Transverse colon (tissue), 4 donors: ENCODE results near the gene UNC45A. TPM values are rescaled to one million over a fixed set of nuclear protein-coding genes. Genes with fewer than 3 reads are reported as not detected.

Experiments used
- DNase-seq: peaks from one replicate; pipeline ENCODE4 v3.0.0-alpha.2; 2019
- H3K27ac ChIP-seq, 4 donors: fragments of 200-600 bp; sonication (generic); 2 replicates each; pipeline ENCODE4 v1.5.1; 2016 to 2018; ENCODE audit warnings: inconsistent platforms in 4 of 4
- H3K27me3 ChIP-seq: fragments of 200-600 bp; sonication (generic); 2 replicates; pipeline ENCODE4 v1.5.1; 2017; ENCODE audit warnings: inconsistent platforms
- H3K36me3 ChIP-seq, 4 donors: fragments of 200-600 bp; sonication (generic); 2 replicates each; pipeline ENCODE4 v1.5.1; 2017 to 2019; ENCODE audit warnings: inconsistent platforms in 4 of 4
- H3K4me1 ChIP-seq, 4 donors: fragments of 200-600 bp; sonication (generic); 2 replicates each; pipeline ENCODE4 v1.5.1; 2017 to 2020; ENCODE audit warnings: inconsistent platforms in 4 of 4
- H3K4me3 ChIP-seq, 4 donors: fragments of 200-600 bp; sonication (generic); 1 replicate in 1 of 4; 2 replicates in 3 of 4; pipeline versions ENCODE4 v1.5.1 to v1.6.1; 2017 to 2019; ENCODE audit warnings: inconsistent platforms in 4 of 4
- H3K9me3 ChIP-seq, 2 donors: fragments of 200-600 bp; sonication (generic); 2 replicates each; pipeline ENCODE4 v1.5.1; 2017 to 2019; ENCODE audit warnings: inconsistent platforms in 2 of 2
- CTCF ChIP-seq, 5 experiments: fragments of 200-600 bp in 3 of 5; fragments of 450-650 bp in 2 of 5; sonication (generic) in 3 of 5; IDR thresholded peaks; 1 replicate in 2 of 5; 2 replicates in 3 of 5; pipeline ENCODE4 v1.5.1; 2016 to 2017; ENCODE audit warnings: antibody characterized with exemption in 5 of 5, inconsistent platforms in 3 of 5, mild to moderate bottlenecking in 2 of 5, moderate library complexity in 1 of 5
- EP300 ChIP-seq: sonication (generic); formaldehyde crosslinking; IDR thresholded peaks from one replicate; pipeline ENCODE4 v1.6.1; 2017; ENCODE audit warnings: antibody characterized with exemption, low read depth
- POLR2A ChIP-seq: fragments of 450-650 bp; IDR thresholded peaks from one replicate; pipeline ENCODE4 v1.6.1; 2016; ENCODE audit warnings: antibody characterized with exemption, mild to moderate bottlenecking, moderate library complexity
- POLR2AphosphoS5 ChIP-seq, 3 donors: sonication (generic); formaldehyde crosslinking; IDR thresholded peaks; one replicate each; pipeline ENCODE4 v1.6.1; 2016; ENCODE audit warnings: antibody characterized with exemption in 3 of 3
- WGBS, 2 donors: methylation state at CpG; one replicate each; pipeline ENCODE4 v1.1.5; 2018; ENCODE audit warnings: low coverage in 1 of 2; 5-methylcytosine and 5-hydroxymethylcytosine counted together
- in situ Hi-C, 4 donors: fragments of 200-750 bp; cut with MboI; loops; one replicate each; pipeline versions ENCODE4 v1.15.0 to v1.15.1; 2017; ENCODE audit warnings: low sequenced_read_pairs in 3 of 4, low pct_ligation_motif_present in 1 of 4, low pct_unique_long_range_greater_than_20kb in 1 of 4
- intact Hi-C: fragments of 100-400 bp; cut with DNase I; formaldehyde crosslinking; loops from one replicate; pipeline ENCODE4 v1.15.1; 2023; ENCODE audit warnings: low total_unique reads
- total RNA-seq, 4 donors: library from RNA; depleted of rRNA; stranded (reverse); fragments of >200 nt; gene quantifications; one replicate each; pipeline ENCODE4 v1.1.0, GENCODE V29; 2016

Gene UNC45A
- total RNA-seq, 4 donors from 2014 or later, result 34.4 to 142 (median 52.9) TPM

GRCh38 chr15:90941038-90941437, 6.0 kb downstream of the UNC45A start:
- peaks cover 3 to 10% (median 7%) of the 10 kb centered on the region in 4 donors for H3K4me1 ChIP-seq
- TF ChIP-seq CTCF (IDR thresholded peaks at IDR 0.05) (no peak), POLR2A (no peak), EP300 (no peak), POLR2AphosphoS5 (IDR thresholded peaks at IDR 0.05) (no peak)
- intact Hi-C loops (no loop called here), in situ Hi-C loops (no loop called here)
- H3K9me3 ChIP-seq, result no peaks in the 10 kb centered on the region
- H3K27ac ChIP-seq, result no peak overlapping the region
- H3K4me3 ChIP-seq, result no peak overlapping the region
- H3K36me3 ChIP-seq, result peaks cover 0 to 58% (median 30%) of the 10 kb centered on the region in 4 donors
- DNase-seq, result no peak
- 98% methylated on average over 4 of the region's 4 CpGs; no CpG with 5 or more reads in 1 of the 2 donors for WGBS, 2 donors
- no peaks in the 10 kb centered on the region for H3K27me3 ChIP-seq

DNA sequence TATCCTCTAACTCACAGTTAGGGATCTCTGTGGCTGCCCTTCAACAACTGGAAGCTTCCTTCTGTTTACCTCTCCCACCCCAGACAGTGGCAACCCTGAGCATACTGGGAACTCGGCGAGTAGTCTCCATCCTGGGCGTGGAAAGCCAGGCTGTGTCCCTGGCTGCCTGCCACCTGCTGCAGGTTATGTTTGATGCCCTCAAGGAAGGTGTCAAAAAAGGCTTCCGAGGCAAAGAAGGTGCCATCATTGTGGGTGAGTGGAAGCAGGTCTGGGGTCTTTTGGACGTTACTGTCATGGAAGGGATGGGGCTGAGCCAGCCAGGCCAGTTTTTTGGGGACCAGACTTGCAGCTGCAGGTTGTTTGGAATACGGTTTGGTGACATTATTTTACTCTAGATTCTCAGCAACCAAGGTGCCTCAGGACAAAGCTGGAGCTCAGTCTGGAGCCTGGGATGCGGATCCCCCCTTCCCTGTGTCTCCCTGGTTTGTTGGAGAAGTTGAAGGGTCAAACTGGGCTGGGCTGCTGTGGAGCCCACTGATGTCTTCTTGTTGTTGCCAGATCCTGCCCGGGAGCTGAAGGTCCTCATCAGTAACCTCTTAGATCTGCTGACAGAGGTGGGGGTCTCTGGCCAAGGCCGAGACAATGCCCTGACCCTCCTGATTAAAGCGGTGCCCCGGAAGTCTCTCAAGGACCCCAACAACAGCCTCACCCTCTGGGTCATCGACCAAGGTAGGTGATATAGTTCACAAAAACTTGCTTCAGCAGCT, 7.5 kb downstream of the UNC45A start:
- DNase-seq, result no peak
- Histone ChIP-seq H3K27ac (no peak overlapping the region), H3K4me3 (no peak overlapping the region), H3K4me1 (no peaks in the 10 kb centered on the region), H3K27me3 (no peaks in the 10 kb centered on the region), H3K36me3 (peaks cover 0 to 62% (median 33%) of the 10 kb centered on the region in 4 donors), H3K9me3 (no peaks in the 10 kb centered on the region)
- in situ Hi-C loops (no loop called here), intact Hi-C loops (no loop called here)
- TF ChIP-seq EP300, result no peak
- no peak for TF ChIP-seq POLR2A
- no peak for TF ChIP-seq POLR2AphosphoS5 (IDR thresholded peaks at IDR 0.05)
- no peak for TF ChIP-seq CTCF (IDR thresholded peaks at IDR 0.05)
- 91% methylated on average over 10 of the region's 12 CpGs; no CpG with 5 or more reads in 1 of the 2 donors for WGBS, 2 donors

- TF ChIP-seq EP300 (no peak), CTCF (IDR thresholded peaks at IDR 0.05) (no peak), POLR2A (no peak), POLR2AphosphoS5 (IDR thresholded peaks at IDR 0.05) (no peak)
- in situ Hi-C loops, result no loop called here
Measured at GRCh38 chr15:90945091-90945490, 10.0 kb downstream of the UNC45A start.

GRCh38 chr15:90946538-90946937, 11.5 kb downstream of the UNC45A start:
- 80 to 96% methylated on average over 1 to 16 of the region's 16 CpGs for WGBS, 2 donors
- no peaks in the 10 kb centered on the region for H3K27me3 ChIP-seq

More at GRCh38 chr15:90945091-90945490, 10.0 kb downstream of the UNC45A start:
- Histone ChIP-seq H3K36me3 (peaks cover 0 to 60% (median 28%) of the 10 kb centered on the region in 4 donors), H3K4me3 (no peak overlapping the region), H3K27ac (no peak overlapping the region), H3K9me3 (no peaks in the 10 kb centered on the region), H3K4me1 (peaks cover 0 to 4% (median 2%) of the 10 kb centered on the region in 4 donors), H3K27me3 (no peaks in the 10 kb centered on the region)
- intact Hi-C loops, result no loop called here
- DNase-seq, result no peak
- 95 to 96% methylated on average over 3 to 7 of the region's 7 CpGs for WGBS, 2 donors

More at GRCh38 chr15:90946538-90946937, 11.5 kb downstream of the UNC45A start:
- no peak for DNase-seq
- TF ChIP-seq POLR2AphosphoS5 (IDR thresholded peaks at IDR 0.05) (no peak), EP300 (no peak), POLR2A (no peak), CTCF (IDR thresholded peaks at IDR 0.05) (no peak)
- intact Hi-C loops (no loop called here), in situ Hi-C loops (no loop called here)
- Histone ChIP-seq H3K27ac (no peak overlapping the region), H3K9me3 (no peaks in the 10 kb centered on the region), H3K36me3 (peaks cover 0 to 55% (median 21%) of the 10 kb centered on the region in 4 donors), H3K4me3 (no peak overlapping the region), H3K4me1 (peaks cover 0 to 4% (median 2%) of the 10 kb centered on the region in 4 donors)
